ENCODE results near the gene VANGL2. TPM values are rescaled to one million over a fixed set of nuclear protein-coding genes. Genes with fewer than 3 reads are reported as not detected.

Gene VANGL2
- total and polyA plus RNA-seq, 4 donors: 0.07 to 1.4 (median 0.12) TPM

- no peak for DNase-seq (ENCODE audit: low spot score)
- Histone ChIP-seq H3K9ac (ENCODE audit: low read depth in 1 of 2, low read length in 2 of 2) (no peak overlapping the region), H3K27ac (ENCODE audit: low read depth in 1 of 2, low read length in 2 of 2) (no peak overlapping the region), H3K4me1 (ENCODE audit: control insufficient read depth in 4 of 4, insufficient read depth in 4 of 4, low read length in 3 of 4) (no peaks in the 10 kb centered on the region), H3K9me3 (ENCODE audit: control insufficient read depth in 4 of 4, low read length in 3 of 4) (no peaks in the 10 kb centered on the region), H3K36me3 (ENCODE audit: control insufficient read depth in 4 of 4, insufficient read depth in 3 of 4, low read depth in 1 of 4, low read length in 3 of 4) (no peaks in the 10 kb centered on the region), H3K27me3 (ENCODE audit: control insufficient read depth in 4 of 4, insufficient read depth in 4 of 4, low read length in 3 of 4) (peaks cover 0 to 4% (median 0%) of the 10 kb centered on the region in 4 donors), H3K4me3 (ENCODE audit: low read depth in 1 of 3, low read length in 3 of 3) (no peak overlapping the region)
- TF ChIP-seq RXRA (IDR thresholded peaks at IDR 0.05) (no peak), SP1 (IDR thresholded peaks at IDR 0.05) (no peak), RAD21 (IDR thresholded peaks at IDR 0.05) (no peak), FOXA1 (IDR thresholded peaks at IDR 0.05) (no peak), NR2F2 (IDR thresholded peaks at IDR 0.05) (no peak), REST (IDR thresholded peaks at IDR 0.05) (no peak), FOXA2 (IDR thresholded peaks at IDR 0.05) (no peak), TAF1 (conservative IDR thresholded peaks at IDR 0.05) (no peak), EGR1 (IDR thresholded peaks at IDR 0.05; ENCODE audit: low read depth in 2 of 2) (no peak), YY1 (IDR thresholded peaks at IDR 0.05) (no peak), GABPA (IDR thresholded peaks at IDR 0.05 in 1 of 2, conservative IDR thresholded peaks at IDR 0.05 in 1 of 2) (no peak)
- TF ChIP-seq, protein P1, sequence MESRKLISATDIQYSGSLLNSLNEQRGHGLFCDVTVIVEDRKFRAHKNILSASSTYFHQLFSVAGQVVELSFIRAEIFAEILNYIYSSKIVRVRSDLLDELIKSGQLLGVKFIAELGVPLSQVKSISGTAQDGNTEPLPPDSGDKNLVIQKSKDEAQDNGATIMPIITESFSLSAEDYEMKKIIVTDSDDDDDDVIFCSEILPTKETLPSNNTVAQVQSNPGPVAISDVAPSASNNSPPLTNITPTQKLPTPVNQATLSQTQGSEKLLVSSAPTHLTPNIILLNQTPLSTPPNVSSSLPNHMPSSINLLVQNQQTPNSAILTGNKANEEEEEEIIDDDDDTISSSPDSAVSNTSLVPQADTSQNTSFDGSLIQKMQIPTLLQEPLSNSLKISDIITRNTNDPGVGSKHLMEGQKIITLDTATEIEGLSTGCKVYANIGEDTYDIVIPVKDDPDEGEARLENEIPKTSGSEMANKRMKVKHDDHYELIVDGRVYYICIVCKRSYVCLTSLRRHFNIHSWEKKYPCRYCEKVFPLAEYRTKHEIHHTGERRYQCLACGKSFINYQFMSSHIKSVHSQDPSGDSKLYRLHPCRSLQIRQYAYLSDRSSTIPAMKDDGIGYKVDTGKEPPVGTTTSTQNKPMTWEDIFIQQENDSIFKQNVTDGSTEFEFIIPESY (IDR thresholded peaks at IDR 0.05): no peak
- TF ChIP-seq, protein P2, sequence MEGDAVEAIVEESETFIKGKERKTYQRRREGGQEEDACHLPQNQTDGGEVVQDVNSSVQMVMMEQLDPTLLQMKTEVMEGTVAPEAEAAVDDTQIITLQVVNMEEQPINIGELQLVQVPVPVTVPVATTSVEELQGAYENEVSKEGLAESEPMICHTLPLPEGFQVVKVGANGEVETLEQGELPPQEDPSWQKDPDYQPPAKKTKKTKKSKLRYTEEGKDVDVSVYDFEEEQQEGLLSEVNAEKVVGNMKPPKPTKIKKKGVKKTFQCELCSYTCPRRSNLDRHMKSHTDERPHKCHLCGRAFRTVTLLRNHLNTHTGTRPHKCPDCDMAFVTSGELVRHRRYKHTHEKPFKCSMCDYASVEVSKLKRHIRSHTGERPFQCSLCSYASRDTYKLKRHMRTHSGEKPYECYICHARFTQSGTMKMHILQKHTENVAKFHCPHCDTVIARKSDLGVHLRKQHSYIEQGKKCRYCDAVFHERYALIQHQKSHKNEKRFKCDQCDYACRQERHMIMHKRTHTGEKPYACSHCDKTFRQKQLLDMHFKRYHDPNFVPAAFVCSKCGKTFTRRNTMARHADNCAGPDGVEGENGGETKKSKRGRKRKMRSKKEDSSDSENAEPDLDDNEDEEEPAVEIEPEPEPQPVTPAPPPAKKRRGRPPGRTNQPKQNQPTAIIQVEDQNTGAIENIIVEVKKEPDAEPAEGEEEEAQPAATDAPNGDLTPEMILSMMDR (IDR thresholded peaks at IDR 0.05; ENCODE audit: low read depth, low read length, missing input control): no peak
- TF ChIP-seq, protein P3, sequence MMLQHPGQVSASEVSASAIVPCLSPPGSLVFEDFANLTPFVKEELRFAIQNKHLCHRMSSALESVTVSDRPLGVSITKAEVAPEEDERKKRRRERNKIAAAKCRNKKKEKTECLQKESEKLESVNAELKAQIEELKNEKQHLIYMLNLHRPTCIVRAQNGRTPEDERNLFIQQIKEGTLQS (IDR thresholded peaks at IDR 0.05): no peak
- TF ChIP-seq, protein P4, sequence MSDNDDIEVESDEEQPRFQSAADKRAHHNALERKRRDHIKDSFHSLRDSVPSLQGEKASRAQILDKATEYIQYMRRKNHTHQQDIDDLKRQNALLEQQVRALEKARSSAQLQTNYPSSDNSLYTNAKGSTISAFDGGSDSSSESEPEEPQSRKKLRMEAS (IDR thresholded peaks at IDR 0.05): no peak
- WGBS: 92% methylated on average over 6 of the region's 6 CpGs
Observed at GRCh38 chr1:160465123-160465522, 64.8 kb downstream of the VANGL2 start.

- H3K9me3 ChIP-seq (ENCODE audit: control insufficient read depth in 4 of 4, low read length in 3 of 4): no peaks in the 10 kb centered on the region
- H3K27ac ChIP-seq (ENCODE audit: low read depth in 1 of 2, low read length in 2 of 2): no peak overlapping the region
- H3K36me3 ChIP-seq (ENCODE audit: control insufficient read depth in 4 of 4, insufficient read depth in 3 of 4, low read depth in 1 of 4, low read length in 3 of 4): no peaks in the 10 kb centered on the region
- H3K9ac ChIP-seq (ENCODE audit: low read depth in 1 of 2, low read length in 2 of 2): no peak overlapping the region
- 92% methylated on average over 2 of the region's 2 CpGs for WGBS
- H3K4me1 ChIP-seq (ENCODE audit: control insufficient read depth in 4 of 4, insufficient read depth in 4 of 4, low read length in 3 of 4): no peaks in the 10 kb centered on the region
- TF ChIP-seq FOXA2 (IDR thresholded peaks at IDR 0.05) (no peak), SP1 (IDR thresholded peaks at IDR 0.05) (no peak), RXRA (IDR thresholded peaks at IDR 0.05) (no peak), HNF4G (IDR thresholded peaks at IDR 0.05) (no peak), NR2F2 (IDR thresholded peaks at IDR 0.05) (no peak), GABPA (IDR thresholded peaks at IDR 0.05 in 1 of 2, conservative IDR thresholded peaks at IDR 0.05 in 1 of 2) (no peak), FOXA1 (IDR thresholded peaks at IDR 0.05) (no peak), YY1 (IDR thresholded peaks at IDR 0.05) (no peak), TAF1 (conservative IDR thresholded peaks at IDR 0.05) (no peak), HNF4A (conservative IDR thresholded peaks at IDR 0.05) (no peak), EGR1 (IDR thresholded peaks at IDR 0.05; ENCODE audit: low read depth in 2 of 2) (no peak)
- TF ChIP-seq, protein P3 (IDR thresholded peaks at IDR 0.05): no peak
- TF ChIP-seq, protein P1 (IDR thresholded peaks at IDR 0.05): no peak
- TF ChIP-seq, protein P4 (IDR thresholded peaks at IDR 0.05): no peak
- TF ChIP-seq, protein P2 (IDR thresholded peaks at IDR 0.05; ENCODE audit: low read depth, low read length, missing input control): no peak
- H3K27me3 ChIP-seq (ENCODE audit: control insufficient read depth in 4 of 4, insufficient read depth in 4 of 4, low read length in 3 of 4): peaks cover 0 to 4% (median 0%) of the 10 kb centered on the region in 4 donors
- H3K4me3 ChIP-seq (ENCODE audit: low read depth in 1 of 3, low read length in 3 of 3): no peak overlapping the region
- no peak for DNase-seq (ENCODE audit: low spot score)
Observed at GRCh38 chr1:160466961-160467360, 66.6 kb downstream of the VANGL2 start.

Data from liver (tissue), 9 donors.